OCI-LY3 (cell line): ENCODE data around the gene DSPP.

ENCODE experiments used
- EZH2phosphoT487 ChIP-seq: fragments of 200-600 bp; shearing (Covaris generic); IDR thresholded peaks from 2 replicates; pipeline ENCODE4 v1.6.1; 2018; ENCODE audit warnings: antibody characterized with exemption, mixed run types, low read depth
- TF ChIP-seq, protein P1 (sequence below): fragments of 200-600, 300-600 bp; sonication (generic); IDR thresholded peaks from 2 replicates; pipeline ENCODE4 v1.5.1; 2014; ENCODE audit warnings: antibody characterized with exemption, low read length, low read depth

DNA sequence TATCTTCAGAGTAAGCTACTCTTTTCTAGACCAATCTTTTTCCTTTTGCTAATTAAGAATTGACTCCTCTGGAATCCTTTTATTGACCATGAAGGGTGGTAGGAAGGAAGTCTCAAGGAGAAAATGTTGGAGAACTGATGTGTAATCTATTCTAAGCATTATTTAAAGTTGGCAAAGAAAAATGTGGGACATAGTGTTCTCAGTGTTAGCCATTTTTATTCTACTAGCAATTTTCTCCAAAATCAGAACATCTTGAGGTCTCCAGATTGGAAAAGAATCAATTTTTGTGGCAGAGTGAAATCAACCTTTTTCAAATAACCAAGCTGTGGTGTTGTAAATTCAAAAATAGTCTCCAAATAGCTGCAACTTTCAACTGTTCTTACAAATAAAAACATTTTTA, 23.3 kb downstream of the DSPP start:
- TF ChIP-seq, protein P1, sequence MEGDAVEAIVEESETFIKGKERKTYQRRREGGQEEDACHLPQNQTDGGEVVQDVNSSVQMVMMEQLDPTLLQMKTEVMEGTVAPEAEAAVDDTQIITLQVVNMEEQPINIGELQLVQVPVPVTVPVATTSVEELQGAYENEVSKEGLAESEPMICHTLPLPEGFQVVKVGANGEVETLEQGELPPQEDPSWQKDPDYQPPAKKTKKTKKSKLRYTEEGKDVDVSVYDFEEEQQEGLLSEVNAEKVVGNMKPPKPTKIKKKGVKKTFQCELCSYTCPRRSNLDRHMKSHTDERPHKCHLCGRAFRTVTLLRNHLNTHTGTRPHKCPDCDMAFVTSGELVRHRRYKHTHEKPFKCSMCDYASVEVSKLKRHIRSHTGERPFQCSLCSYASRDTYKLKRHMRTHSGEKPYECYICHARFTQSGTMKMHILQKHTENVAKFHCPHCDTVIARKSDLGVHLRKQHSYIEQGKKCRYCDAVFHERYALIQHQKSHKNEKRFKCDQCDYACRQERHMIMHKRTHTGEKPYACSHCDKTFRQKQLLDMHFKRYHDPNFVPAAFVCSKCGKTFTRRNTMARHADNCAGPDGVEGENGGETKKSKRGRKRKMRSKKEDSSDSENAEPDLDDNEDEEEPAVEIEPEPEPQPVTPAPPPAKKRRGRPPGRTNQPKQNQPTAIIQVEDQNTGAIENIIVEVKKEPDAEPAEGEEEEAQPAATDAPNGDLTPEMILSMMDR: no peak
- TF ChIP-seq EZH2phosphoT487: no peak
